SHP77 treated with DMSO at 0.1 percent for 48 hours (cell line): ENCODE data around the gene CCDC59.

Experiments used
- DNase-seq: peaks from one replicate; lab custom pipeline; 2025; lab: John Stamatoyannopoulos, UW

Gene CCDC59

DNA sequence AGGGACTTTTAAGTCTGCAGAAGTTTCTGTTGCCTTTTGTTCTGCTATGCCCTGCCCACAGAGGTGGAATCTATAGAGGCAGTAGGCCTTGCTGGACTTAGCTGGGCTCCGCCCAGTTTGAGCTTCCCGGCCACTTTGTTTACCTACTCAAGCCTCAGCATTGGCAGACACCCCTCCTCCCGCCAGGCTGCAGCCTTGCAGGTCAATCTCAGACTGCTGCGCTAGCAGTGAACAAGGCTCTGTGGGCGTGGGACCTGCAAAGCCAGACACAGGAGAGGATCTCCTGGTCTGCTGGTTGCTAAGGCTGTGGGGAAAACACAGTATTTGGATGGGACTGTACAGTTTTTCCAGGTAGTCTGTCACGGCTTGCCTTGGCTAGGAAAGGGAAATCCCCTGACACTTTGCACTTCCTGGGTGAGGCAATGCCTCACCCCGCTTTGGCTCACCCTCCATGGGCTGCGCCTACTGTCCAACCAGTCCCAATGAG is 43.7 kb downstream of the CCDC59 start:
- DNase-seq: peak; percentile 70
